ACC112 (cell line): ENCODE results near the gene RMND1.

Source experiments
- H2AFZ ChIP-seq: fragments of 200-600 bp; sonication (generic); one replicate; pipeline ENCODE4 v1.6.0; 2017; ENCODE audit warnings: antibody characterized with exemption, low read length; ENCODE audit not compliant: unreplicated experiment
- H3K27ac ChIP-seq: fragments of 200-600 bp; sonication (generic); 2 replicates; pipeline ENCODE4 v1.5.1; 2014; ENCODE audit warnings: low read depth, mild to moderate bottlenecking, antibody characterized with exemption, low read length, moderate library complexity
- H3K27me3 ChIP-seq: fragments of 200-600 bp; sonication (generic); 2 replicates; pipeline ENCODE4 v1.6.1; 2014; ENCODE audit warnings: mild to moderate bottlenecking, antibody characterized with exemption, low read length, moderate library complexity, mixed read lengths; ENCODE audit not compliant: insufficient read depth
- H3K36me3 ChIP-seq: fragments of 200-600 bp; sonication (generic); 2 replicates; pipeline ENCODE4 v1.6.1; 2016; ENCODE audit warnings: mild to moderate bottlenecking, antibody characterized with exemption, low read length, moderate library complexity, mixed read lengths; ENCODE audit not compliant: insufficient read depth
- H3K4me1 ChIP-seq: fragments of 200-600 bp; sonication (generic); one replicate; pipeline ENCODE4 v1.6.1; 2016; ENCODE audit warnings: low read length, mixed read lengths; ENCODE audit not compliant: insufficient read depth, unreplicated experiment, control insufficient read depth
- H3K4me3 ChIP-seq: fragments of 200-600 bp; sonication (generic); 2 replicates; pipeline ENCODE4 v1.5.1; 2014; ENCODE audit warnings: mild to moderate bottlenecking, low read depth, low read length
- H3K79me2 ChIP-seq: fragments of 200-600 bp; sonication (generic); one replicate; pipeline ENCODE4 v1.6.0; 2016; ENCODE audit warnings: low read length; ENCODE audit not compliant: control insufficient read depth, unreplicated experiment, insufficient read depth

RMND1 gene

GRCh38 chr6:151422981-151423380, 28.9 kb downstream of the RMND1 start:
- Histone ChIP-seq H3K79me2 (no peaks in the 10 kb centered on the region), H3K4me1 (no peaks in the 10 kb centered on the region), H2AFZ (no peak overlapping the region), H3K4me3 (no peak overlapping the region), H3K27ac (no peak overlapping the region), H3K27me3 (no peaks in the 10 kb centered on the region), H3K36me3 (peaks cover 34% of the 10 kb centered on the region)

GRCh38 chr6:151417477-151417876, 34.4 kb downstream of the RMND1 start:
- Histone ChIP-seq H3K27me3 (no peaks in the 10 kb centered on the region), H3K79me2 (no peaks in the 10 kb centered on the region), H3K4me1 (no peaks in the 10 kb centered on the region), H3K4me3 (no peak overlapping the region), H3K36me3 (peaks cover 38% of the 10 kb centered on the region), H2AFZ (no peak overlapping the region), H3K27ac (no peak overlapping the region)

DNA sequence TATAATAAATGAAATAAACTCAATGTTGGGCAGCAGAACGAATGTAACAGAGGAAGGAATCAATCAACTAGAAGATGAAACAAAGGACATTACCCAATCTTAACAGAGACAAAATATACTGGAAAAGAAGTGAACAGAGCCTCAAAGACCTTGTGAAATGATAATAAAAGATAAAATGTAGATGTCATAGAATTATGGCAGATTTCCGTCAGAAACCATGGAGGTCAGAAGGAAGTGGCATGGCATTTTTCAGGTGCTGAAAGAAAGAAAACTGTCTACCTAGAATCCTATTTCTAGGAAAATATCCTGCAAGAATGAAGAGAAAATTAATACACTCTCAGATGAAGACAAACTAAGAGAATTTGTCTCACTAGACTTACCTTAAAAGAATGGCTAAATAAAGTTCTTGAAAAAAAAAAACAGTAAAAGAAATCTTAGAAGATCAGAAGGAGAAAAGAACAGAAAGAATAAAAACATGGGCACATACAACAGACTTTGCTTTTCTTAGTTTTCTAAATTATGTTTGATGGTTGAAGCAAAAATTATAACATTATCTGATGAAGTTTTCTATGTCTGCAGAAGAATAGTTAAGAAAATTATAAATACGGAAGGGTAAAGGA, 37.2 kb downstream of the RMND1 start:
- H3K4me1 ChIP-seq: no peaks in the 10 kb centered on the region
- no peaks in the 10 kb centered on the region for H3K27me3 ChIP-seq
- peaks cover 30% of the 10 kb centered on the region for H3K36me3 ChIP-seq
- H2AFZ ChIP-seq: no peak overlapping the region
- H3K4me3 ChIP-seq: no peak overlapping the region
- H3K79me2 ChIP-seq: no peaks in the 10 kb centered on the region
- H3K27ac ChIP-seq: no peak overlapping the region

DNA sequence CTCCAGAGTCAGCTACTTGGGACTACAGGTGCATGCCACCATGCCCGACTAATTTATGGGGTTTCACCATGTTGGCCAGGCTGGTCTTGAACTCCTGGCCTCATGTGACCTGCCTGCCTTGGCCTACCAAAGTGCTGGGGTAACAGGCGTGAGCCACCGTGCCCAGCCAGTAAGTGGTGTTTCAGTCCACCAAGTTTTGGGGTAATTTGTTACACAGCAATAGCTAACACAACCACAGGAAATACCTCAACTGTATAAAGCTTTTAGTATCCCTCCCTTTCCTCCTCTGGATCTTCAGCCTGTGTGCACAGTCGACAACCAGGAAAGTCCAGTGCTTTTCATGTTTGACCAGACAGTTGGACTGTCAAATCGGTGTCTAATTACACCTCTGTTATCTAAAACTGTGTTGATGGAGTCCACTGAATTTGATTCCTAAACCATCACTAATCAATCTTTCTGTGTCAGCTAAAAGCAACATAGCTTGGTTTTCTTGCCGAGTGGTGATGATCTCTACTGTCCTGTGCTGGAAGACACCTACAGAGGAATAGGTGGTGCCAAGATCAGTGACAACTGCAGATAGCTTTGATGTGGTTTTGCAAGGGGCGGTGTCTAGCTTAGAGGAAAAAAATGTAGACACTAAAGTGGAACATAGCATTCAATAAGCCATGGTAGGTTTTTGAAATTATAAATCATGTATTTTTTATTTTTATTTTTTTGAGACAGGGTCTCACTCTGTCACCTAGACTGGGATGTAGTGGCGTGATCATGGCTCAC, 38.4 kb downstream of the RMND1 start:
- Histone ChIP-seq H3K27ac (no peak overlapping the region), H3K27me3 (no peaks in the 10 kb centered on the region)

GRCh38 chr6:151412909-151413308, 39.0 kb downstream of the RMND1 start:
- Histone ChIP-seq H3K27me3 (no peaks in the 10 kb centered on the region), H3K27ac (no peak overlapping the region), H3K4me3 (no peak overlapping the region), H2AFZ (no peak overlapping the region), H3K36me3 (peaks cover 35% of the 10 kb centered on the region), H3K4me1 (no peaks in the 10 kb centered on the region), H3K79me2 (no peaks in the 10 kb centered on the region)

More for the DNA sequence above, 38.4 kb downstream of the RMND1 start:
- Histone ChIP-seq H3K36me3 (peaks cover 33% of the 10 kb centered on the region), H2AFZ (no peak overlapping the region), H3K4me3 (no peak overlapping the region), H3K4me1 (no peaks in the 10 kb centered on the region), H3K79me2 (no peaks in the 10 kb centered on the region)

GRCh38 chr6:151409679-151410078, 42.2 kb downstream of the RMND1 start:
- Histone ChIP-seq H3K79me2 (peaks cover 12% of the 10 kb centered on the region), H3K27me3 (no peaks in the 10 kb centered on the region), H3K4me1 (no peaks in the 10 kb centered on the region), H3K4me3 (no peak overlapping the region), H2AFZ (no peak overlapping the region), H3K27ac (no peak overlapping the region), H3K36me3 (peaks cover 36% of the 10 kb centered on the region)

DNA sequence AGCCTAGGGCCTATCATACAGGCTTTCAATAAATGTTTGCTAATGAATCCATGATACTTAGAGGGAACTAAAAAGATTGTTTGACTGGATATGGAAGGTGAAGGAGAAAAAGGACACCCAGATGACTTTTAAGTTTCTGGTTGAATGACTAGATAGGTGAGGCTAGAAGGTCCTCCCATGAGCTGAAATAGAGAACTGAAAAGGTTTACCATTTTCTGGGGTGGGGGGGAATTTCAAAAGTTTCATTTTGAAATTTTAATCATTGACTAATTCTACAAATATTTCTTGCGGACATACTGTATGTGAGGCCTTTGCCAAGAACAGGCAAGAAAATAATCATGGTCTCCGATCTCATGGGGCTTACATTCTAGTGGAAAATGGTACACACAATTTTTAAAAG, 42.7 kb downstream of the RMND1 start:
- Histone ChIP-seq H3K4me1 (no peaks in the 10 kb centered on the region), H2AFZ (no peak overlapping the region), H3K36me3 (peaks cover 34% of the 10 kb centered on the region), H3K4me3 (no peak overlapping the region), H3K27ac (no peak overlapping the region), H3K79me2 (peaks cover 15% of the 10 kb centered on the region), H3K27me3 (no peaks in the 10 kb centered on the region)

GRCh38 chr6:151408858-151409257, 43.1 kb downstream of the RMND1 start:
- H3K4me3 ChIP-seq: no peak overlapping the region
- no peak overlapping the region for H3K27ac ChIP-seq
- H3K79me2 ChIP-seq: peaks cover 16% of the 10 kb centered on the region
- H3K27me3 ChIP-seq: no peaks in the 10 kb centered on the region
- H3K36me3 ChIP-seq: peaks cover 34% of the 10 kb centered on the region
- H3K4me1 ChIP-seq: no peaks in the 10 kb centered on the region
- H2AFZ ChIP-seq: no peak overlapping the region

DNA sequence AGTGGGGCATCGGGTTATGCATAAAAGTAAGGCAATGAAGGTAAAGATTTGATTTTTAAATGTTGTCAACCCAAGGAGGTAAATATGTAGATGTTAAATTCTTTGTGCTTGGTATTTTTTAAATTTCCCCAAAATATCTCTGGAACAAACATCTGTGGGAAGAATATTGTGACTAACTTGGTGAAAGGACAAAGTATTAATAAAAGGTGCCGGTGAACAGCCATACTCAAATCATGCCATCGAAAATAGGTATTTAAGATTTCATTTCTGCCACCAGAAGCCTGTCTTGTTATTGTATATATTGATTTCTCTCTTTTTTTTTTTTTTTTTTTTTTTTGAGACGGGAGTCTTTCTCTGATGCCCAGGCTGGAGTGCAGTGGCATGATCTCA, 48.0 kb downstream of the RMND1 start:
- Histone ChIP-seq H3K27me3 (no peaks in the 10 kb centered on the region), H3K4me1 (peaks cover 15% of the 10 kb centered on the region), H2AFZ (no peak overlapping the region), H3K27ac (no peak overlapping the region; the same call in 1 of the 2 replicates), H3K79me2 (peaks cover 57% of the 10 kb centered on the region), H3K36me3 (peaks cover 21% of the 10 kb centered on the region), H3K4me3 (no peak overlapping the region)

- H2AFZ ChIP-seq: no peak overlapping the region
- H3K36me3 ChIP-seq: peaks cover 17% of the 10 kb centered on the region
- H3K4me1 ChIP-seq: peaks cover 15% of the 10 kb centered on the region
- peaks cover 73% of the 10 kb centered on the region for H3K79me2 ChIP-seq
- no peaks in the 10 kb centered on the region for H3K27me3 ChIP-seq
- H3K27ac ChIP-seq: no peak overlapping the region
- H3K4me3 ChIP-seq: no peak overlapping the region
Observed at GRCh38 chr6:151402228-151402627, 49.7 kb downstream of the RMND1 start.

GRCh38 chr6:151400473-151400872, 51.5 kb downstream of the RMND1 start:
- Histone ChIP-seq H3K36me3 (peaks cover 12% of the 10 kb centered on the region), H3K27ac (no peak overlapping the region), H2AFZ (no peak overlapping the region), H3K4me1 (peaks cover 15% of the 10 kb centered on the region), H3K27me3 (no peaks in the 10 kb centered on the region), H3K4me3 (no peak overlapping the region), H3K79me2 (peaks cover 83% of the 10 kb centered on the region)
